SK-N-SH (cell line): ENCODE measurements around the gene ZNF579. TPM values are rescaled to one million over a fixed set of nuclear protein-coding genes. Genes with fewer than 3 reads are reported as not detected.
A peak's percentile ranks its signal among the peaks of the same experiment; 100 is the strongest.

Experiments
- CTCF ChIA-PET: fragments of 300-600, 350-600 bp; formaldehyde crosslinking; extraction: SDS; loops from one replicate; lab custom pipeline; 2021; lab: Yijun Ruan, JAX
- POLR2A ChIA-PET: fragments of 350-600 bp; sonication (Branson Sonifier 250); formaldehyde crosslinking; extraction: SDS; loops from one replicate; lab custom pipeline; 2020; ENCODE audit warnings: antibody characterized with exemption, inconsistent platforms; lab: Yijun Ruan, JAX
- DNase-seq: peaks from one replicate; pipeline ENCODE4 v3.0.0; 2012
- H2AFZ ChIP-seq: fragments of 200-600 bp; sonication (generic); 2 replicates; pipeline ENCODE4 v1.8.1; 2016; ENCODE audit warnings: antibody characterized with exemption, mild to moderate bottlenecking, low read depth
- H3F3A ChIP-seq: fragments of 200-600 bp; sonication (generic); replicated peaks from 2 replicates; pipeline ENCODE3; 2016; ENCODE audit warnings: antibody characterized with exemption, mild to moderate bottlenecking; ENCODE audit not compliant: insufficient read depth
- H3K27ac ChIP-seq, 2 experiments: fragments of 200-500 bp in 1 of 2; fragments of 200-600 bp in 1 of 2; sonication (Bioruptor generic) in 1 of 2; sonication (generic), shearing (Covaris generic) in 1 of 2; 2 replicates each; pipeline versions ENCODE4 v1.5.1 to v1.6.1; 2014 to 2016; ENCODE audit warnings: low read depth in 2 of 2, inconsistent platforms in 1 of 2, low read length in 1 of 2, mild to moderate bottlenecking in 1 of 2, mixed read lengths in 1 of 2
- H3K27me3 ChIP-seq: fragments of 200-600 bp; sonication (generic), shearing (Covaris generic); 2 replicates; pipeline ENCODE4 v1.6.1; 2016; ENCODE audit warnings: mixed run types; ENCODE audit not compliant: insufficient read depth
- H3K36me3 ChIP-seq, 2 experiments: fragments of 200-500 bp in 1 of 2; fragments of 200-600 bp in 1 of 2; sonication (Bioruptor generic) in 1 of 2; sonication (generic) in 1 of 2; replicated peaks in 1 of 2; 2 replicates each; pipeline versions ENCODE3 to v1.5.1; 2014 to 2016; ENCODE audit warnings: low read length in 1 of 2, mild to moderate bottlenecking in 1 of 2; ENCODE audit not compliant: insufficient read depth in 2 of 2, control insufficient read depth in 1 of 2
- H3K4me1 ChIP-seq, 2 experiments: fragments of 200-500 bp in 1 of 2; fragments of 200-600 bp in 1 of 2; sonication (Bioruptor generic) in 1 of 2; sonication (generic), shearing (Covaris generic) in 1 of 2; 2 replicates each; pipeline versions ENCODE4 v1.5.1 to v1.6.1; 2014 to 2016; ENCODE audit warnings: low read depth in 1 of 2, low read length in 1 of 2, mixed run types in 1 of 2; ENCODE audit not compliant: insufficient read depth in 2 of 2, control insufficient read depth in 1 of 2
- H3K4me2 ChIP-seq: fragments of 200-600 bp; sonication (generic), shearing (Covaris generic); 2 replicates; pipeline ENCODE4 v1.6.1; 2017; ENCODE audit warnings: mixed run types
- H3K4me3 ChIP-seq, 2 experiments: fragments of 200-500 bp in 1 of 2; fragments of 200-600 bp in 1 of 2; sonication (Bioruptor generic) in 1 of 2; sonication (generic), shearing (Covaris generic) in 1 of 2; 2 replicates each; pipeline versions ENCODE4 v1.5.1 to v1.8.1; 2014 to 2016; ENCODE audit warnings: low read depth in 2 of 2, inconsistent platforms in 1 of 2, low read length in 1 of 2, mild to moderate bottlenecking in 1 of 2, mixed read lengths in 1 of 2, moderate library complexity in 1 of 2
- H3K79me2 ChIP-seq: fragments of 200-600 bp; sonication (generic); 2 replicates; pipeline ENCODE4 v1.8.1; 2017; ENCODE audit warnings: mild to moderate bottlenecking; ENCODE audit not compliant: insufficient read depth
- H3K9ac ChIP-seq: fragments of 200-600 bp; sonication (generic); 2 replicates; pipeline ENCODE4 v1.6.1; 2017; ENCODE audit warnings: mixed run types
- H3K9me2 ChIP-seq: fragments of 200-600 bp; sonication (generic); 2 replicates; pipeline ENCODE4 v1.6.1; 2017; ENCODE audit warnings: mixed run types
- H3K9me3 ChIP-seq: fragments of 200-600 bp; sonication (generic); 2 replicates; pipeline ENCODE4 v1.6.1; 2017; ENCODE audit warnings: mixed run types, mild to moderate bottlenecking, moderate library complexity
- H4K20me1 ChIP-seq: fragments of 200-600 bp; sonication (generic); 2 replicates; pipeline ENCODE4 v1.6.1; 2017; ENCODE audit warnings: mild to moderate bottlenecking, mixed run types; ENCODE audit not compliant: insufficient read depth
- CHD2 ChIP-seq: fragments of 150-350 bp; IDR thresholded peaks from 2 replicates; pipeline ENCODE4 v1.6.1; 2018; ENCODE audit warnings: low read length; ENCODE audit not compliant: partially characterized antibody
- ELF1 ChIP-seq: IDR thresholded peaks from 2 replicates; pipeline ENCODE4 v1.4.0; 2012
- EZH2phosphoT487 ChIP-seq: fragments of 200-600 bp; sonication (generic); IDR thresholded peaks from 2 replicates; pipeline ENCODE4 v1.6.1; 2017; ENCODE audit warnings: low read depth, mixed run types, mild to moderate bottlenecking, antibody characterized with exemption, moderate library complexity, borderline replicate concordance
- FOXJ3 ChIP-seq: sonication (generic); formaldehyde crosslinking; IDR thresholded peaks from 2 replicates; pipeline ENCODE4 v1.5.1; 2020; ENCODE audit warnings: mild to moderate bottlenecking, missing genetic modification reagents
- FOXM1 ChIP-seq: IDR thresholded peaks from 2 replicates; pipeline ENCODE4 v1.4.0; 2012; ENCODE audit warnings: low read depth, mild to moderate bottlenecking
- GATA2 ChIP-seq: sonication (generic); formaldehyde crosslinking; IDR thresholded peaks from 2 replicates; pipeline ENCODE4 v1.5.0; 2020; ENCODE audit warnings: mild to moderate bottlenecking, missing genetic modification reagents
- JUND ChIP-seq: IDR thresholded peaks from 2 replicates; pipeline ENCODE4 v1.4.0; 2012
- NRF1 ChIP-seq: IDR thresholded peaks from 2 replicates; pipeline ENCODE4 v1.6.1; 2012; ENCODE audit warnings: low read depth, mild to moderate bottlenecking, low read length
- POLR2AphosphoS5 ChIP-seq: IDR thresholded peaks from 2 replicates; pipeline ENCODE4 v1.6.1; 2012; ENCODE audit warnings: low read depth, low read length
- RAD21 ChIP-seq: IDR thresholded peaks from 2 replicates; pipeline ENCODE4 v1.6.1; 2012; ENCODE audit warnings: mild to moderate bottlenecking, low read length
- RCOR1 ChIP-seq: fragments of 150-350 bp; IDR thresholded peaks from 2 replicates; pipeline ENCODE4 v1.6.1; 2017; ENCODE audit warnings: antibody characterized with exemption, low read length
- RXRA ChIP-seq: IDR thresholded peaks from 2 replicates; pipeline ENCODE4 v1.4.0; 2012; ENCODE audit warnings: low read depth, mild to moderate bottlenecking, borderline replicate concordance
- SIN3A ChIP-seq: IDR thresholded peaks from 2 replicates; pipeline ENCODE4 v1.6.1; 2012; ENCODE audit warnings: low read depth, mild to moderate bottlenecking, low read length, moderate library complexity, borderline replicate concordance
- SMC3 ChIP-seq: IDR thresholded peaks from 2 replicates; pipeline ENCODE4 v1.6.1; 2012; ENCODE audit warnings: low read depth, low read length, improper control_type of control experiment
- TCF12 ChIP-seq: IDR thresholded peaks from 2 replicates; pipeline ENCODE4 v1.4.0; 2012
- YY1 ChIP-seq: IDR thresholded peaks from 2 replicates; pipeline ENCODE4 v1.4.0; 2012; ENCODE audit warnings: low read depth, mild to moderate bottlenecking
- WGBS: methylation state at CpG from one replicate; pipeline ENCODE4 v1.1.6; 2017; ENCODE audit warnings: low lambda C conversion rate; 5-methylcytosine and 5-hydroxymethylcytosine counted together
- polyA plus RNA-seq, 3 experiments: library from polyadenylated mRNA; depleted of rRNA; stranded (reverse); fragments of >200 nt; gene quantifications; 2 replicates each; pipeline ENCODE4 v1.2.3, GENCODE V29; 2012
- TF ChIP-seq, protein P1 (sequence below): IDR thresholded peaks from 2 replicates; pipeline ENCODE4 v1.4.0; 2012; ENCODE audit warnings: low read depth, borderline replicate concordance
- TF ChIP-seq, protein P2 (sequence below): IDR thresholded peaks from 2 replicates; pipeline ENCODE4; 2012
- TF ChIP-seq, protein P3 (sequence below): fragments of 150-350 bp; IDR thresholded peaks from 2 replicates; pipeline ENCODE4 v1.6.1; 2017; ENCODE audit warnings: antibody characterized with exemption, low read length, low read depth, borderline replicate concordance
- TF ChIP-seq, protein P4 (sequence below): fragments of 150-350 bp; IDR thresholded peaks from 2 replicates; pipeline ENCODE4 v1.6.1; 2016; ENCODE audit warnings: mild to moderate bottlenecking, low read depth, low read length

Gene ZNF579
- polyA plus RNA-seq, 1 of the 3 experiments (the other 2 are of a cell fraction): 5.9 TPM

DNA sequence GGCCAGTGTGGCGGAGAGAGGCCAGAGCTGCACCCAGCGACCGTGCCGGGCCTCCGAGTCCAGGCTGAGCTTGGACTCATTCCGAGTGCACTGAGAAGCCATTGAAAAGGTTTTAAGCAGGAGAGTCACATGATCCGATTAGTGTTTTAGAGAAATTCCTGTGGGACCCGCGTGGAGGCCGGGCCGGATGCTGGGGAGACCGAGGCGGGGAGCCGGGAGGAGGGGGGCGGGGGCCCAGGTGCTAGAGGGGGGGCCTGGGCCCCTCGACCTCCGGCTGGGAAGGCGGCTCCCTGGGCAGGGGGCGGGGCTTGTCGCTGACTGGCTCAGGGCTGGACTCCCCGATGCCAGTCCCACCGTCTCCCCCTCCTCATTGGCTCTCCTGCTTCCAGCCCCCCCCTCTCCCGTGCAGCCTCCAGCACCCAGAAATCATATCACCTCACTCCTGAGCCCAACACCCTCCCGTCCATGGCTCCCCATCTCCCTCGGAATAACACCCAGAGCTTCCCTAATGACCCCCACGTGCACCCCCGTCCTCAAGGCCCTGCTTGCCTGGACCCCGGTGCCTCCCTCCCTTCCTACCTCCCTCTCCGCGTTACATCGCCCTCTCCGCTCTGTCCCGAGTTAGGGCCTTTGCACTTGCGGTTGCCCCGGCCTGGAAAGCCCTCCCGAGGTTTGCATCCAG lies 5.2 kb upstream of the ZNF579 start:
- Histone ChIP-seq H3K36me3 (no peaks in the 10 kb centered on the region), H3F3A (peaks cover 19% of the 10 kb centered on the region), H3K4me3 (peak overlapping the region; percentile 26 to 44; a peak in 3 of 4 replicates), H3K9ac (peak overlapping the region; percentile 39), H3K9me3 (no peaks in the 10 kb centered on the region), H3K79me2 (no peaks in the 10 kb centered on the region), H3K9me2 (no peaks in the 10 kb centered on the region), H2AFZ (peak overlapping the region; percentile 97), H3K27me3 (no peaks in the 10 kb centered on the region), H3K4me2 (peak overlapping the region; percentile 74), H3K4me1 (peaks cover 15 to 22% of the 10 kb centered on the region in 2 experiments; a peak in 2 of 4 replicates), H3K27ac (peak overlapping the region; percentile 53 to 89; a peak in 3 of 4 replicates), H4K20me1 (no peaks in the 10 kb centered on the region)
- ChIA-PET CTCF (interaction anchor here (1.4 kb wide), 1 partner anchor 54 kb away, joined by 4 read pairs; no protein-coding TSS in a partner anchor), POLR2A (interaction anchor here (0.7 to 4.1 kb wide), 4 partner anchors 13 to 25 kb away, joined by 3 to 32 read pairs (median 4); partner anchors contain the start of genes FIZ1 and ZNF865)
- no peak for TF ChIP-seq SMC3
- TF ChIP-seq FOXM1: no peak
- TF ChIP-seq EZH2phosphoT487: no peak
- TF ChIP-seq RXRA: no peak
- TF ChIP-seq, protein P1, sequence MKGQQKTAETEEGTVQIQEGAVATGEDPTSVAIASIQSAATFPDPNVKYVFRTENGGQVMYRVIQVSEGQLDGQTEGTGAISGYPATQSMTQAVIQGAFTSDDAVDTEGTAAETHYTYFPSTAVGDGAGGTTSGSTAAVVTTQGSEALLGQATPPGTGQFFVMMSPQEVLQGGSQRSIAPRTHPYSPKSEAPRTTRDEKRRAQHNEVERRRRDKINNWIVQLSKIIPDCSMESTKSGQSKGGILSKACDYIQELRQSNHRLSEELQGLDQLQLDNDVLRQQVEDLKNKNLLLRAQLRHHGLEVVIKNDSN: peak; percentile 76
- no peak for TF ChIP-seq SIN3A
- TF ChIP-seq POLR2AphosphoS5: no peak; the same call in 1 of the 2 replicates
- no peak for TF ChIP-seq RCOR1
- no peak for TF ChIP-seq TCF12
- TF ChIP-seq, protein P2, sequence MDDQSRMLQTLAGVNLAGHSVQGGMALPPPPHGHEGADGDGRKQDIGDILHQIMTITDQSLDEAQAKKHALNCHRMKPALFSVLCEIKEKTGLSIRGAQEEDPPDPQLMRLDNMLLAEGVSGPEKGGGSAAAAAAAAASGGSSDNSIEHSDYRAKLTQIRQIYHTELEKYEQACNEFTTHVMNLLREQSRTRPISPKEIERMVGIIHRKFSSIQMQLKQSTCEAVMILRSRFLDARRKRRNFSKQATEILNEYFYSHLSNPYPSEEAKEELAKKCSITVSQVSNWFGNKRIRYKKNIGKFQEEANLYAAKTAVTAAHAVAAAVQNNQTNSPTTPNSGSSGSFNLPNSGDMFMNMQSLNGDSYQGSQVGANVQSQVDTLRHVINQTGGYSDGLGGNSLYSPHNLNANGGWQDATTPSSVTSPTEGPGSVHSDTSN: peak; percentile 92
- no peak for TF ChIP-seq RAD21
- TF ChIP-seq, protein P3, sequence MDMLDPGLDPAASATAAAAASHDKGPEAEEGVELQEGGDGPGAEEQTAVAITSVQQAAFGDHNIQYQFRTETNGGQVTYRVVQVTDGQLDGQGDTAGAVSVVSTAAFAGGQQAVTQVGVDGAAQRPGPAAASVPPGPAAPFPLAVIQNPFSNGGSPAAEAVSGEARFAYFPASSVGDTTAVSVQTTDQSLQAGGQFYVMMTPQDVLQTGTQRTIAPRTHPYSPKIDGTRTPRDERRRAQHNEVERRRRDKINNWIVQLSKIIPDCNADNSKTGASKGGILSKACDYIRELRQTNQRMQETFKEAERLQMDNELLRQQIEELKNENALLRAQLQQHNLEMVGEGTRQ: peak; percentile 8; the same call in 1 of the 2 replicates
- no peak for TF ChIP-seq FOXJ3
- no peak for TF ChIP-seq ELF1
- TF ChIP-seq CHD2: peak; percentile 66
- TF ChIP-seq, protein P4, sequence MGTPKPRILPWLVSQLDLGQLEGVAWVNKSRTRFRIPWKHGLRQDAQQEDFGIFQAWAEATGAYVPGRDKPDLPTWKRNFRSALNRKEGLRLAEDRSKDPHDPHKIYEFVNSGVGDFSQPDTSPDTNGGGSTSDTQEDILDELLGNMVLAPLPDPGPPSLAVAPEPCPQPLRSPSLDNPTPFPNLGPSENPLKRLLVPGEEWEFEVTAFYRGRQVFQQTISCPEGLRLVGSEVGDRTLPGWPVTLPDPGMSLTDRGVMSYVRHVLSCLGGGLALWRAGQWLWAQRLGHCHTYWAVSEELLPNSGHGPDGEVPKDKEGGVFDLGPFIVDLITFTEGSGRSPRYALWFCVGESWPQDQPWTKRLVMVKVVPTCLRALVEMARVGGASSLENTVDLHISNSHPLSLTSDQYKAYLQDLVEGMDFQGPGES: no peak
- no peak for TF ChIP-seq JUND
- TF ChIP-seq GATA2 (CRISPR knock-in tag): no peak
- TF ChIP-seq NRF1: no peak
- TF ChIP-seq YY1: no peak
- WGBS: 34% methylated on average over 29 of the region's 36 CpGs
- peak; percentile 93 for DNase-seq
